ENCODE data around the gene EAPP.

- TF ChIP-seq CTCF (IDR thresholded peaks at IDR 0.05; ENCODE audit: low read depth, low read length, poor library complexity, severe bottlenecking) (no peak), EZH2phosphoT487 (IDR thresholded peaks at IDR 0.05; ENCODE audit: borderline replicate concordance, low read length) (no peak)
Measured at GRCh38 chr14:34482463-34482862, 57.0 kb downstream of the EAPP start.

Measured in DOHH2 (cell line).